ENCODE measurements around the gene CYP3A4. TPM values are rescaled to one million over a fixed set of nuclear protein-coding genes. Genes with fewer than 3 reads are reported as not detected.

The CYP3A4 gene
- total and polyA plus RNA-seq, 9 of the 15 experiments (the other 6 are each of a cell fraction or from before 2014, with no cell fraction given), result 0.07 to 0.08 TPM; not detected in 7

GRCh38 chr7:99788554-99788953 is 4.6 kb upstream of the CYP3A4 start:
- DNase-seq (ENCODE audit: extremely low read depth in 1 of 4, low spot score in 3 of 4) (no peak), FAIRE-seq (no peak), ATAC-seq (no peak)
- no peaks in the 10 kb centered on the region for H3K9me1 ChIP-seq (ENCODE audit: control insufficient read depth, insufficient read depth, low read length)
- H3K27me3 ChIP-seq (ENCODE audit: control insufficient read depth in 2 of 2, insufficient read depth in 2 of 2, low read length in 2 of 2), result 0 out of 5 replicates have a peak, but pooled peaks cover 0 to 6% of the 10 kb centered on the region in 2 experiments
- H3K27ac ChIP-seq (ENCODE audit: extremely low read depth, low read depth, low read length), result no peak overlapping the region
- no peaks in the 10 kb centered on the region for H3K36me3 ChIP-seq (ENCODE audit: control insufficient read depth, insufficient read depth, low read length)
- no peaks in the 10 kb centered on the region for H4K20me1 ChIP-seq (replicated peaks; ENCODE audit: control insufficient read depth, insufficient read depth, low read length)
- WGBS (ENCODE audit: insufficient coverage, low coverage, missing lambda C conversion rate), result 24% methylated on average over 2 of the region's 2 CpGs
- H3K9me3 ChIP-seq (replicated peaks; ENCODE audit: control insufficient read depth, insufficient read depth, low read depth, low read length), result no peaks in the 10 kb centered on the region
- peaks cover 0 to 3% of the 10 kb centered on the region in 2 experiments; a peak in 2 of 5 replicates for H3K4me1 ChIP-seq (replicated peaks in 1 of 2; ENCODE audit: control insufficient read depth in 2 of 2, insufficient read depth in 2 of 2, low read length in 2 of 2)
- no TSS peak for BruUV-seq (replicated peaks)
- intact Hi-C loops (cut with micrococcal nuclease), result no loop called here
- in situ Hi-C loops (cut with MboI), result loop anchor here (5.0 kb wide), 1 partner anchor 49 kb away; no protein-coding TSS in a partner anchor
- H2AFZ ChIP-seq (ENCODE audit: low read depth, low read length), result no peak overlapping the region
- H3K9ac ChIP-seq (ENCODE audit: insufficient read depth in 1 of 2, low read depth in 2 of 2, low read length in 2 of 2), result no peak overlapping the region
- no peak overlapping the region for H3K4me2 ChIP-seq (ENCODE audit: insufficient read depth, low read length)
- POLR2A ChIA-PET, result interaction anchor here (0.6 to 2.5 kb wide), 4 partner anchors 10 to 627 kb away, joined by 3 to 7 read pairs (median 4); no protein-coding TSS in a partner anchor
- no peaks in the 10 kb centered on the region for H3K79me2 ChIP-seq (ENCODE audit: control insufficient read depth, insufficient read depth, low read length)
- CTCF ChIA-PET (ENCODE audit: low intra/inter-chr PET ratio), result no interaction called here
- no peak overlapping the region for H3K4me3 ChIP-seq
- TF ChIP-seq MXD1 (CRISPR knock-in tag; IDR thresholded peaks at IDR 0.05; ENCODE audit: borderline replicate concordance, poor library complexity, severe bottlenecking) (no peak), DPF2 (IDR thresholded peaks at IDR 0.05) (no peak), ZMIZ1 (IDR thresholded peaks at IDR 0.05; ENCODE audit: low read depth in 2 of 2, low read length in 2 of 2) (no peak), POLR2H (tag; IDR thresholded peaks at IDR 0.05; ENCODE audit: low read depth) (no peak), TFAP4 (CRISPR knock-in tag; IDR thresholded peaks at IDR 0.05; ENCODE audit: borderline replicate concordance) (no peak), PHTF2 (CRISPR knock-in tag; IDR thresholded peaks at IDR 0.05) (no peak), U2AF2 (optimal IDR thresholded peaks at IDR 0.05; ENCODE audit: low read depth, low read length) (no peak), FIP1L1 (IDR thresholded peaks at IDR 0.05; ENCODE audit: low read depth, low read length, poor library complexity, severe bottlenecking) (no peak), SMAD2 (IDR thresholded peaks at IDR 0.05; ENCODE audit: low read depth, low read length) (no peak), HMGN3 (IDR thresholded peaks at IDR 0.05; ENCODE audit: borderline replicate concordance, extremely low read depth, insufficient read length, low read depth, low read length) (no peak), IFI16 (CRISPR knock-in tag; IDR thresholded peaks at IDR 0.05) (no peak), PTTG1 (tag; IDR thresholded peaks at IDR 0.05; ENCODE audit: low read depth) (no peak), EP300 (IDR thresholded peaks at IDR 0.05; ENCODE audit: low read length) (no peak), CBX1 (IDR thresholded peaks at IDR 0.05; ENCODE audit: low read depth) (no peak), KHSRP (IDR thresholded peaks at IDR 0.05) (no peak), SREBF2 (CRISPR knock-in tag; IDR thresholded peaks at IDR 0.05) (no peak), MEF2A (IDR thresholded peaks at IDR 0.05; ENCODE audit: control insufficient read depth, low read depth, low read length) (no peak), ZNF766 (CRISPR knock-in tag; conservative IDR thresholded peaks at IDR 0.05) (no peak), GABPA (tag; conservative IDR thresholded peaks at IDR 0.05; ENCODE audit: low read depth) (no peak)

Measured in K562 (cell line).